ENCODE measurements around the gene SGK1. TPM values are rescaled to one million over a fixed set of nuclear protein-coding genes. Genes with fewer than 3 reads are reported as not detected.
"Not testable (repeated sequence)": the region's sequence is repeated elsewhere in the genome, so short reads cannot be mapped to it uniquely, and the experiment has no call there.

SGK1 gene
- total RNA-seq, 6 experiments from 2014 or later, result 75.4 to 117 (median 104) TPM

- Mint-ChIP-seq H3K4me1 (ENCODE audit: low read depth) (peaks cover 6% of the 10 kb centered on the region), H3K4me3 (no peak overlapping the region), H3K9me3 (no peaks in the 10 kb centered on the region), H3K27ac (no peak overlapping the region), H3K36me3 (ENCODE audit: low read depth) (no peaks in the 10 kb centered on the region), H3K27me3 (ENCODE audit: insufficient read depth) (no peaks in the 10 kb centered on the region; the same call in 1 of the 2 replicates)
- no peak for DNase-seq
- TF ChIP-seq CTCF (IDR thresholded peaks at IDR 0.05), result no peak
These were observed 36.5 kb downstream of the SGK1 start for GRCh38 chr6:134281388-134281787.

GRCh38 chr6:134278000-134278399, 39.9 kb downstream of the SGK1 start:
- Mint-ChIP-seq H3K36me3 (ENCODE audit: low read depth) (no peaks in the 10 kb centered on the region), H3K27ac (no peak overlapping the region), H3K4me1 (ENCODE audit: low read depth) (peaks cover 6% of the 10 kb centered on the region), H3K9me3 (no peaks in the 10 kb centered on the region), H3K4me3 (no peak overlapping the region), H3K27me3 (ENCODE audit: insufficient read depth) (no peaks in the 10 kb centered on the region)
- TF ChIP-seq CTCF (IDR thresholded peaks at IDR 0.05), result no peak
- DNase-seq, result no peak

- not testable (repeated sequence) for H3K27ac Mint-ChIP-seq; H3K27me3 Mint-ChIP-seq (ENCODE audit: insufficient read depth); H3K9me3 Mint-ChIP-seq; H3K36me3 Mint-ChIP-seq (ENCODE audit: low read depth); H3K4me3 Mint-ChIP-seq; DNase-seq; H3K4me1 Mint-ChIP-seq (ENCODE audit: low read depth)
These were observed 41.0 kb downstream of the SGK1 start for GRCh38 chr6:134276891-134277377.

GRCh38 chr6:134272374-134272773, 45.5 kb downstream of the SGK1 start:
- H3K27ac Mint-ChIP-seq, result no peak overlapping the region
- no peaks in the 10 kb centered on the region; the same call in 1 of the 2 replicates for H3K27me3 Mint-ChIP-seq (ENCODE audit: insufficient read depth)
- H3K4me1 Mint-ChIP-seq (ENCODE audit: low read depth), result no peaks in the 10 kb centered on the region

GRCh38 chr6:134267917-134268361, 50.0 kb downstream of the SGK1 start:
- TF ChIP-seq CTCF (IDR thresholded peaks at IDR 0.05), result no peak
- H3K27ac Mint-ChIP-seq, result no peak overlapping the region
- no peaks in the 10 kb centered on the region for H3K4me1 Mint-ChIP-seq (ENCODE audit: low read depth)

More at GRCh38 chr6:134272374-134272773, 45.5 kb downstream of the SGK1 start:
- H3K9me3 Mint-ChIP-seq, result no peaks in the 10 kb centered on the region
- no peak overlapping the region for H3K4me3 Mint-ChIP-seq
- no peaks in the 10 kb centered on the region for H3K36me3 Mint-ChIP-seq (ENCODE audit: low read depth)
- no peak for TF ChIP-seq CTCF (IDR thresholded peaks at IDR 0.05)
- DNase-seq, result no peak

GRCh38 chr6:134266776-134267175, 51.1 kb downstream of the SGK1 start:
- Mint-ChIP-seq H3K4me1 (ENCODE audit: low read depth) (no peaks in the 10 kb centered on the region), H3K36me3 (ENCODE audit: low read depth) (no peaks in the 10 kb centered on the region)

More at GRCh38 chr6:134267917-134268361, 50.0 kb downstream of the SGK1 start:
- H3K4me3 Mint-ChIP-seq, result no peak overlapping the region
- H3K27me3 Mint-ChIP-seq (ENCODE audit: insufficient read depth), result no peaks in the 10 kb centered on the region; the same call in 1 of the 2 replicates
- H3K36me3 Mint-ChIP-seq (ENCODE audit: low read depth), result no peaks in the 10 kb centered on the region
- no peak for DNase-seq
- no peaks in the 10 kb centered on the region for H3K9me3 Mint-ChIP-seq

More at GRCh38 chr6:134266776-134267175, 51.1 kb downstream of the SGK1 start:
- TF ChIP-seq CTCF (IDR thresholded peaks at IDR 0.05), result no peak
- no peaks in the 10 kb centered on the region; the same call in 1 of the 2 replicates for H3K27me3 Mint-ChIP-seq (ENCODE audit: insufficient read depth)
- H3K27ac Mint-ChIP-seq, result no peak overlapping the region
- DNase-seq, result no peak
- no peak overlapping the region for H3K4me3 Mint-ChIP-seq
- no peaks in the 10 kb centered on the region for H3K9me3 Mint-ChIP-seq
